Activated CD4-positive, alpha-beta T cell treated with anti-CD3 and anti-CD28 coated beads, Interleukin-2, amount 10 ng/mL, durations not matched to agents 7 days and 5 days (primary cell): ENCODE results near the gene BAZ1B. TPM values are rescaled to one million over a fixed set of nuclear protein-coding genes. Genes with fewer than 3 reads are reported as not detected.
"Not testable (repeated sequence)": the region's sequence is repeated elsewhere in the genome, so short reads cannot be mapped to it uniquely, and the experiment has no call there.

Source experiments
- CTCF ChIA-PET: fragments of 350-600 bp; sonication (Branson Sonifier 250); formaldehyde crosslinking; loops from one replicate; lab custom pipeline; 2021; ENCODE audit warnings: antibody characterized with exemption; lab: Charles Lee
- POLR2A ChIA-PET: fragments of 350-600 bp; sonication (Branson Sonifier 250); formaldehyde crosslinking; loops from one replicate; lab custom pipeline; 2021; ENCODE audit warnings: antibody characterized with exemption; lab: Charles Lee
- DNase-seq: peaks from one replicate; pipeline ENCODE4 v3.0.0-alpha.2; 2020
- H3K27ac Mint-ChIP-seq: one replicate; pipeline ENCODE4 v1.8.0; 2021; ENCODE audit warnings: mild to moderate bottlenecking, moderate library complexity, mixed read lengths
- H3K27me3 Mint-ChIP-seq: one replicate; pipeline ENCODE4 v1.8.0; 2021; ENCODE audit warnings: mixed read lengths
- H3K36me3 Mint-ChIP-seq: one replicate; pipeline ENCODE4 v1.8.0; 2021; ENCODE audit warnings: low read depth, mixed read lengths
- H3K4me1 Mint-ChIP-seq: one replicate; pipeline ENCODE4 v1.8.0; 2021; ENCODE audit warnings: mixed read lengths
- H3K4me3 Mint-ChIP-seq: one replicate; pipeline ENCODE4 v1.8.0; 2021; ENCODE audit warnings: mild to moderate bottlenecking, moderate library complexity, mixed read lengths
- H3K9me3 Mint-ChIP-seq: one replicate; pipeline ENCODE4 v1.8.0; 2021; ENCODE audit warnings: mixed read lengths
- total RNA-seq, 2 experiments: library from RNA; stranded (reverse); gene quantifications; one replicate each; pipeline ENCODE4 v1.2.3, GENCODE V29; 2021

Gene BAZ1B, protein sequence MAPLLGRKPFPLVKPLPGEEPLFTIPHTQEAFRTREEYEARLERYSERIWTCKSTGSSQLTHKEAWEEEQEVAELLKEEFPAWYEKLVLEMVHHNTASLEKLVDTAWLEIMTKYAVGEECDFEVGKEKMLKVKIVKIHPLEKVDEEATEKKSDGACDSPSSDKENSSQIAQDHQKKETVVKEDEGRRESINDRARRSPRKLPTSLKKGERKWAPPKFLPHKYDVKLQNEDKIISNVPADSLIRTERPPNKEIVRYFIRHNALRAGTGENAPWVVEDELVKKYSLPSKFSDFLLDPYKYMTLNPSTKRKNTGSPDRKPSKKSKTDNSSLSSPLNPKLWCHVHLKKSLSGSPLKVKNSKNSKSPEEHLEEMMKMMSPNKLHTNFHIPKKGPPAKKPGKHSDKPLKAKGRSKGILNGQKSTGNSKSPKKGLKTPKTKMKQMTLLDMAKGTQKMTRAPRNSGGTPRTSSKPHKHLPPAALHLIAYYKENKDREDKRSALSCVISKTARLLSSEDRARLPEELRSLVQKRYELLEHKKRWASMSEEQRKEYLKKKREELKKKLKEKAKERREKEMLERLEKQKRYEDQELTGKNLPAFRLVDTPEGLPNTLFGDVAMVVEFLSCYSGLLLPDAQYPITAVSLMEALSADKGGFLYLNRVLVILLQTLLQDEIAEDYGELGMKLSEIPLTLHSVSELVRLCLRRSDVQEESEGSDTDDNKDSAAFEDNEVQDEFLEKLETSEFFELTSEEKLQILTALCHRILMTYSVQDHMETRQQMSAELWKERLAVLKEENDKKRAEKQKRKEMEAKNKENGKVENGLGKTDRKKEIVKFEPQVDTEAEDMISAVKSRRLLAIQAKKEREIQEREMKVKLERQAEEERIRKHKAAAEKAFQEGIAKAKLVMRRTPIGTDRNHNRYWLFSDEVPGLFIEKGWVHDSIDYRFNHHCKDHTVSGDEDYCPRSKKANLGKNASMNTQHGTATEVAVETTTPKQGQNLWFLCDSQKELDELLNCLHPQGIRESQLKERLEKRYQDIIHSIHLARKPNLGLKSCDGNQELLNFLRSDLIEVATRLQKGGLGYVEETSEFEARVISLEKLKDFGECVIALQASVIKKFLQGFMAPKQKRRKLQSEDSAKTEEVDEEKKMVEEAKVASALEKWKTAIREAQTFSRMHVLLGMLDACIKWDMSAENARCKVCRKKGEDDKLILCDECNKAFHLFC (N-terminal part only)
- 100 to 1,000 TPM in 1 of 2 experiments, 10 to 100 TPM in 1; 96.5 to 103 TPM for total RNA-seq

DNA sequence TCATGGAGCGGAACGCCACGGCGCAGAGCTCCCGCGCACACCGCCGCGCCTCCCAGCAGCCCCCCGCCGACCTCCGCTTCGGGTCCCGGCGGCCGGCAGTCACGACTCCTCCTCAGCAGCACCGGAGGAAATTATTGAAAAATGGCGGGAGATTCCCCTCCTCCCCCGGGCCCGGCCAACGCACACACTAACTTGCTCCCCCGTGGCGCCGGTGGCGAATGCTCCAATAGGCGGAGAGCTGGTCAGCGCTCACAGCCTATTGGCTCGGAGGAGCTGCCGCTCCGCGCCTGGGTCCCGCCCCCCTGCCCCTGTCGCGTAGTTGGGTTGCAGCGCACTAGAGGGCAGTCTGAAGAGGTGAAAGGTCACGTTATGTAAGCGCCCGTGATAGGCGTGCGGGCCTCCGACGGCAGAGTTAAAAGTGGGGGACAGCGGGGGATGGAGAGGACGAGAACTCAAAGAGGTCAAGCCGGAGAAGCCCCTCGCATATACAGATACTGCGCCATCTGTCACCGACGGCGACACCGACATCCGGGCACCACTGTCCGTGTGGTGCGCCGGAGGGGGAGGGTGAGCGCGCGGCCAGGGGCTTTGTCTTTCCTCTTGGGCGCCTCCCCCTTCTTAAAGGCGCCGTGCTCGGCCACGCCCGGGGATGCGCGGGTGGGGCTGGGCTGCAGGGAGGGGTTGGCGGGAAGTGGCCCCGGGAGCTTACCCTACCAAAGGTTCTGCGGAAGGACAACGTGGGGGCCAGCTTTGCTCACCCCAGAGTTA lies at the start of gene BAZ1B:
Gene BAZ1B (minus strand): TSS at position 189 of the 768 bp plus-strand sequence. CDS start 360 bp downstream, outside the sequence.
- no peaks in the 10 kb centered on the region for H3K9me3 Mint-ChIP-seq
- CTCF ChIA-PET, result interaction anchor here (0.6 to 4.1 kb wide), 10 partner anchors 9 to 212 kb away, joined by 3 to 18 read pairs (median 4); no protein-coding TSS in a partner anchor
- POLR2A ChIA-PET, result interaction anchor here (0.5 to 1.3 kb wide), 4 partner anchors 9 to 58 kb away, joined by 3 to 7 read pairs (median 5); partner anchors contain the start of gene TBL2
- no peaks in the 10 kb centered on the region for H3K27me3 Mint-ChIP-seq
- peak within 1 kb of the TSS; percentile 99 for H3K27ac Mint-ChIP-seq
- H3K4me3 Mint-ChIP-seq, result peak within 1 kb of the TSS; percentile 96
- H3K4me1 Mint-ChIP-seq, result peaks cover 57% of the 10 kb centered on the region
- peak; percentile 98 for DNase-seq
- H3K36me3 Mint-ChIP-seq, result peaks cover 42% of the 10 kb centered on the region

DNA sequence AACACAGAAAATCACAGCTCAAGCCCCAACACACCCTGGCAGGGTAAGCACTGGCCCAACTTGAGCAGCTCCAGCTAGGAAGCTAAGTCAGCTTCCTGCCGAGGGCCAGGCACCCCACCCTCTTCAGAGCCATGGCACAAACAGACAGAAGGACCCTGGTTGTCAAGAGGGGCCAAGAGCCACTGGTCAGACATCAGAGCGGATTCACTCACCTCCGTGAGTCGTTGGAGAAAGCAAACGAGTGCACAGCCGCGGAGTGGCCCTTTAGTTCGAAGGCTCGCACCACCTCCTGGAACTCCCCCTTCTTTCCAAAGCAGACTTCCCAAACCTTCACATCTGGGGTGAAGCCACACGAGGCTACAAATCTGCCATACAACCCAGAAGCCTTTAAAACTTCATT lies 48.9 kb upstream of the BAZ1B start:
- CTCF ChIA-PET, result interaction anchor here (0.5 kb wide), 1 partner anchor 32 kb away, joined by 3 read pairs; no protein-coding TSS in a partner anchor
- H3K27ac Mint-ChIP-seq, result no peak overlapping the region

DNA sequence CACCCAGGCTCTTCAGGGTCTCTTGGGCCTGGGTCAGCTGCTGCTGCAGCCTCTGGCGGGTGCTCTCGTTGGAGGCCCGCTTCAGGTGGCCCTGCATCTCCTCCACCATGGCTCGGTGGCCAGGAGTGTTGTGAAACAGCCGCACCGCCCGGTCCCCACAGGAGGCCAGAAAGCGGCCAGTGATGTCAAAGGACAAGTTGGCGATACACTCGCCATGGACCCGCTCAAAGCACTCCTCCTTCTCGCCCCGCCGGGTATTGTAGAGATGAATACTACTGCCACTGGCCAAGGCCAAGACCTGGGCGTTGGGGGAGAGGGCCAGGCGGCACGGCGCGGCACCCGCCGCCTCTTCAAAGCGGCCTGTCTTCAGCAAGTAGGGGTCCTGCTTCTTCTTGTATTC lies 48.4 kb upstream of the BAZ1B start:
- POLR2A ChIA-PET, result no interaction called here
- Mint-ChIP-seq H3K4me3 (no peak overlapping the region), H3K9me3 (no peaks in the 10 kb centered on the region), H3K27me3 (no peaks in the 10 kb centered on the region), H3K27ac (no peak overlapping the region), H3K36me3 (peaks cover 47% of the 10 kb centered on the region), H3K4me1 (peaks cover 29% of the 10 kb centered on the region)
- no peak for DNase-seq
- CTCF ChIA-PET, result interaction anchor here (0.5 kb wide), 1 partner anchor 32 kb away, joined by 3 read pairs; no protein-coding TSS in a partner anchor

More for the DNA sequence above, 48.9 kb upstream of the BAZ1B start:
- Mint-ChIP-seq H3K9me3 (no peaks in the 10 kb centered on the region), H3K27me3 (no peaks in the 10 kb centered on the region), H3K36me3 (peaks cover 47% of the 10 kb centered on the region), H3K4me1 (peaks cover 24% of the 10 kb centered on the region), H3K4me3 (no peak overlapping the region)
- no peak for DNase-seq
- POLR2A ChIA-PET, result no interaction called here

DNA sequence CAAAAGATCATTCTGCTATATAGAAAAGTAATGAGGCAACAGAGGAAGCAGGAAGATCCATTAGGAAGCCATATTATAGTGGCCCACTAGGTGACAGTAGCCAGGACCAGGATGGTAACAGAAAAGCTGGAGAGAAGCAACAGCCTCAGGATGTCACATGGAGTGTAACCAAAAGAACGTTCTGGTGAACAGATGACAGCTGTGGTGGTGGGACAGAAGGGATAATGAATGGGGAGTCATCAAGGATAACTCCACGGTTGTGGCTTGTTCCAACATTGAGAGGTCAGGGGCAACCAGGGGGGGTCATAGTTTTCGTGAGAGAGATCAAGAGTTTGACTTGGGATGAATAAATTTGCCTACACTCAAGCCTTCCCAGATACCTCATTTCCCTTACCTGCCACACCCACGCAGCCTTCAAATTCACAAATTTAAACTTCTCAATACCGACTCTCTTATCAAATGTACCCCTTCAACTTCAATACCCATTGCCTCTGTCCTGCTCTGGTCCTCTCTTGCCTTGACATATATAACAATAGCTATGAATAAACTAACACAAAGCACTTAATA lies 47.0 kb upstream of the BAZ1B start:
- H3K4me3 Mint-ChIP-seq, result no peak overlapping the region
- H3K27ac Mint-ChIP-seq, result no peak overlapping the region
- H3K36me3 Mint-ChIP-seq, result peaks cover 42% of the 10 kb centered on the region
- no peaks in the 10 kb centered on the region for H3K9me3 Mint-ChIP-seq
- H3K27me3 Mint-ChIP-seq, result no peaks in the 10 kb centered on the region
- H3K4me1 Mint-ChIP-seq, result peaks cover 30% of the 10 kb centered on the region
- ChIA-PET POLR2A (no interaction called here), CTCF (interaction anchor here (0.7 kb wide), 1 partner anchor 8 kb away, joined by 3 read pairs; no protein-coding TSS in a partner anchor)
- DNase-seq, result no peak

DNA sequence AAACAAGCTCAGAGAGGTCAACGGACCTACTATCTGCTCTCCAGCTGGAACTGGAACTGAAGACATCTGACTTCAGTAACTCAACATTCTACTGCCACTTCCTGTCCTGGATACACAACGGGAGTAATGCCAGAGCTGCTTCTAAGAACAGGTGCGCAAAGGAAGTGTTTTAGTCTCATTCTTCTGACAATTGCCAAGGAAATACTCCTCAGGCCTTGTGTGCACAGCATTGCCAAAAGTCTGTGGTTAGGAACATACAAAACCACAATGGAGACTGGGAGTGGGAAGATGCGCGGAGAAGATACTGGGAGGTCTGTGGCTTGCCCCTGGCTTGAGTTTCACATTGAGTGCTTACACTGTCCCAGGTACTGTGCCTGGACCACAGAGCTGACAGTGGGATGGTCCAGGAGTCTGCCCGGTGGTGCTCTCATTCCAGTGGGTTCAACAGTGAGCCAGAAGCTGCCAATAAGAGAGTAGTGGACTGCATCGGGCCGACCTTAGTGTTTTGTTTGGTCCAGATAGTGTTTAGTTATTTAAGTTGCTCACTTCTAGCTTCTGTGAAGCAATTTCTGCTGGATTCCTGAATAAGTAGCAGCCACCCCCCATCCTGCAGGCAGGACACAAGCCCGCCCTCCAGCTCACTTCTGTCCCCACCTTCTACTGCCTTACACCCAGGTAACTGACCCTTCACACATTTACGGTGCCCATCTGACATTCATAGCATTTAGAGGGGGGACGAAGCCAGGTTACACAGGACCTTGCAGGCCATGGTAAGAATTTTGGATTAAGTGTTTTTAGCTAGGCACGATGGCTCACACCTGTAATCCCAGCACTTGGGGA lies 46.0 kb upstream of the BAZ1B start:
- Mint-ChIP-seq H3K4me3 (no peak overlapping the region), H3K9me3 (no peaks in the 10 kb centered on the region), H3K27me3 (no peaks in the 10 kb centered on the region), H3K4me1 (peaks cover 30% of the 10 kb centered on the region), H3K36me3 (peaks cover 33% of the 10 kb centered on the region), H3K27ac (peak overlapping the region; percentile 63)
- DNase-seq, result no peak
- ChIA-PET CTCF (interaction anchor here (0.5 to 0.8 kb wide), 4 partner anchors 9 to 108 kb away, joined by 3 to 4 read pairs (median 3); no protein-coding TSS in a partner anchor), POLR2A (no interaction called here)

DNA sequence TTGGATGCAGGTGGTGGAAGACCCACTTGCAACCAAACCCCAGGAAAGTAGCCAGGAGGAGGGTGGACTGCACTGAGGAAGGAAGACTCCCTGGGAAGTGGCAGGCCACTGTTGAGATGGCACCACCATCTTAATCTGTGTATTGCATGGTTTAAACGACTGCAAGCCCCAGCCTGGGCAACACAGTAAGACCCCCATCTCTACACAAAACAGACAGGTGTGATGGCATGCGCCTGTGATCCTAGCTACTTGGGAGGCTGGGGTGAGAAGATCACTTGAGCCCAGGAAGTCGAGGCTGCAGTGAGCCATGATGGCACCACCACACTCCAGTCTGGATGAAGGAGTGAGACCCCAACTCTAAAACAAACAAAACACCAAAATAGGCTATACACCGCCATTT lies 45.0 kb upstream of the BAZ1B start:
- Mint-ChIP-seq H3K36me3 (peaks cover 25% of the 10 kb centered on the region), H3K4me1 (peaks cover 30% of the 10 kb centered on the region)

DNA sequence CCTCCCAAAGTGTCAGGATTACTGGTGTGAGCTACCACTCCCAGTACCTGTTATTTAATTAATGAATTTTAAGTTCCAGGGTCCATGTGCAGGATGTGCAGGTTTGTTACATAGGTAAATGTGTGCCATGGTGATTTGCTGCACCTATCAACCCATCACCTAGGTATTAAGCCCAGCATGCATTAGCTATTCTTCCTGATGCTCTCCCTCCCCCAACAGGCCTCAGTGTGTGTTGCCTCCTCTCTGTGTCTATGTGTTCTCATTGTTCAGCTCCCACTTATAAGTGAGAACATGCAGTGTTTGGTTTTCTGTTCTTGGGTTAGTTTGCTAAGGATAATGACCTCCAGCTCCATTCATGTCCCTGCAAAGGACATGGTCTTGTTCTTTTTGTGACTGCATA lies 44.3 kb upstream of the BAZ1B start:
- peak overlapping the region; percentile 70 for H3K4me3 Mint-ChIP-seq
- not testable (repeated sequence) for H3K9me3 Mint-ChIP-seq, DNase-seq, H3K27me3 Mint-ChIP-seq
- peak overlapping the region; percentile 88 for H3K27ac Mint-ChIP-seq
- ChIA-PET POLR2A (interaction anchor here (0.6 kb wide), 1 partner anchor 11 kb away, joined by 3 read pairs; no protein-coding TSS in a partner anchor), CTCF (interaction anchor here (0.7 to 1.1 kb wide), 4 partner anchors 9 to 163 kb away, joined by 3 read pairs; no protein-coding TSS in a partner anchor)
- peaks cover 21% of the 10 kb centered on the region for H3K36me3 Mint-ChIP-seq
- H3K4me1 Mint-ChIP-seq, result peaks cover 30% of the 10 kb centered on the region

More for the DNA sequence above, 45.0 kb upstream of the BAZ1B start:
- DNase-seq, result no peak
- ChIA-PET POLR2A (no interaction called here), CTCF (interaction anchor here (0.6 to 1.0 kb wide), 2 partner anchors 9 to 162 kb away, joined by 3 to 4 read pairs; no protein-coding TSS in a partner anchor)
- H3K9me3 Mint-ChIP-seq, result no peaks in the 10 kb centered on the region
- H3K27me3 Mint-ChIP-seq, result no peaks in the 10 kb centered on the region
- no peak overlapping the region for H3K27ac Mint-ChIP-seq
- H3K4me3 Mint-ChIP-seq, result no peak overlapping the region

DNA sequence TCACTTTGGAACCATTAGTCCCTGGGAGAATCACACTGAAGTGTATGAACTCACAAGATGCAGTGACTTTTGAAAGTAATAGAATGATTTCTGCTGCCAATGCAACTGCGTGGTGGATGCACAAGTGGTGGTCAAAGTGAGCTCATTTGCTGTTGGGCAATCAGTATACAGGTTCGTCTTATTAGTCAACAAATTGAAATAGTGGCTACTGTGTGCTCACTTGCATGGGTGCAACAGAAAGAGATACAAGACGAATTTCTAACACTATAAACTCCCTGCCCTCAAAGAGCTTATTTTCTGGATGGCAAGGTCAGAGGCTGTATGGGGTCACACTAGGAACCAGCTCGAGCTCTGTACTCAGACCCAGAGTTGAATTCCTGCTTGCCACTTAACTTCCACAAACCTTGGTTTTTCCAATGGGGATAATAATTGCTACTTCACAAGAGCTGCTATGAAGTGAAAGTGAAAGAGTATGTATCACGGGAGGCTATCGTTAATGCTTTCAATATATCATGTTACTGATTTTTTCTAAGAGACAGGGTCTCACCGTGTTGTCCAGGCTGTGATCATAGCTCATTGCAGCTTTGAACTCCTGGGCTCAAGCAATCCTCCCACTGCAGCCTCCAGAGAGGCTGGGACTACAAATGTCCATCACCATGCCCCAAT lies 43.7 kb upstream of the BAZ1B start:
- CTCF ChIA-PET, result interaction anchor here (0.7 to 1.1 kb wide), 4 partner anchors 9 to 163 kb away, joined by 3 read pairs; no protein-coding TSS in a partner anchor
- Mint-ChIP-seq H3K4me1 (peaks cover 30% of the 10 kb centered on the region), H3K9me3 (no peaks in the 10 kb centered on the region), H3K4me3 (peak overlapping the region; percentile 70), H3K36me3 (peaks cover 15% of the 10 kb centered on the region), H3K27ac (peak overlapping the region; percentile 88), H3K27me3 (no peaks in the 10 kb centered on the region)
- DNase-seq, result no peak
- POLR2A ChIA-PET, result interaction anchor here (0.6 kb wide), 3 partner anchors 9 to 18 kb away, joined by 3 to 4 read pairs (median 3); no protein-coding TSS in a partner anchor

DNA sequence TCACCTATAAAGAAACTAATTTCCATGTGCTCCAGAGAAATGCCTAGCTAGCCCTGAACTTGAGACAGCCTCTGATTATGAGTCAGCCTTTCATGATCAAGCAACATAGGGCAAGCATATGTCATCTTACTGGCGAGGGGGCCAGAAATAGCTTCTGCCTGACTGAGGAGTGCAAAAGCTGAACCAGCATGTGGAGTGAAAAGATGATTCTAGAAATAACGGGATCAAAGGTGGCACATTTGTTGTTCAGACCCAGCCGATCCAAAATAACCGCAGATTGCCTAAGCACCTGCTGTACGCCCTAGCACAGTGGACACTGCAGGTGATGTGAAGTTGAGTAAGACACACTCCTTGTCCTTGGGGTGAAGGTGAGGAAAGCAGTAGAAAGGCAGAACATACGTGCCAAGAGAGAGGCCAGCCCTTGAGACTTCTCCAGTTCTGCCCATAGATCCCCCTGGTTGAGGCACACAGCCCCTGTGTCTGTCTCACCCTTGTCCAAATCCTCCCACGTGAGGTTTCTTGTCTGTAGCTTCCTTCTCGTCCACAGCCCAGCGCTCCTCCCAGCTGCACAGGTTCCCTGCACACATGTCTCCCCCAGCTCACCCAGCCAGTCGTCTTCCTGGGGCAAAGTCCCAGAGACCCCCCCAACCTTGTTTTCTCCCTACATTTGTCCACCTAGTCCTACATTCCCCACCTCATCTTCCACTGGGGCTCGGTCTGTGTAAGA lies 38.2 kb upstream of the BAZ1B start:
- Mint-ChIP-seq H3K27me3 (no peaks in the 10 kb centered on the region), H3K9me3 (no peaks in the 10 kb centered on the region), H3K4me3 (no peak overlapping the region), H3K36me3 (peaks cover 11% of the 10 kb centered on the region), H3K27ac (no peak overlapping the region), H3K4me1 (peaks cover 27% of the 10 kb centered on the region)
- POLR2A ChIA-PET, result no interaction called here
- CTCF ChIA-PET, result interaction anchor here (0.6 to 2.0 kb wide), 5 partner anchors 15 to 38 kb away, joined by 3 to 7 read pairs (median 3); partner anchors contain the start of gene BAZ1B
- no peak for DNase-seq
